Neural cell (in vitro differentiated cells): ENCODE data around the gene BRMS1.

Experiments used
- EP300 ChIP-seq: fragments of 450-650 bp; conservative IDR thresholded peaks from 2 replicates; pipeline ENCODE4 v1.6.1; 2014; ENCODE audit warnings: antibody characterized with exemption, mild to moderate bottlenecking, moderate library complexity; ENCODE audit not compliant: poor library complexity, severe bottlenecking
- EZH2 ChIP-seq: fragments of 200-600, 300-800 bp; shearing (Covaris generic), sonication (generic); IDR thresholded peaks from 2 replicates; pipeline ENCODE4 v1.6.1; 2014; ENCODE audit warnings: antibody characterized with exemption, low read length, borderline replicate concordance, mild to moderate bottlenecking; ENCODE audit not compliant: insufficient read depth, poor library complexity, severe bottlenecking
- MXI1 ChIP-seq: fragments of 450-650 bp; conservative IDR thresholded peaks from 2 replicates; pipeline ENCODE4 v1.6.1; 2014; ENCODE audit warnings: antibody characterized with exemption, mild to moderate bottlenecking; ENCODE audit not compliant: poor library complexity, severe bottlenecking
- POLR2AphosphoS5 ChIP-seq: IDR thresholded peaks from 2 replicates; pipeline ENCODE4 v1.6.1; 2012
- RAD21 ChIP-seq: fragments of 450-650 bp; conservative IDR thresholded peaks from 2 replicates; pipeline ENCODE4 v1.6.1; 2014; ENCODE audit warnings: antibody characterized with exemption, mild to moderate bottlenecking, moderate library complexity
- REST ChIP-seq: IDR thresholded peaks from 2 replicates; pipeline ENCODE4 v1.6.1; 2012; ENCODE audit warnings: borderline replicate concordance
- SMC3 ChIP-seq: fragments of 450-650 bp; conservative IDR thresholded peaks from 2 replicates; pipeline ENCODE4 v1.6.1; 2014; ENCODE audit warnings: antibody characterized with exemption, mild to moderate bottlenecking, moderate library complexity; ENCODE audit not compliant: poor library complexity
- TAF1 ChIP-seq: IDR thresholded peaks from 2 replicates; pipeline ENCODE4 v1.6.1; 2012; ENCODE audit warnings: low read depth
- TF ChIP-seq, protein P1 (sequence below): fragments of 450-650 bp; IDR thresholded peaks from 2 replicates; pipeline ENCODE4 v1.5.1; 2014; ENCODE audit warnings: antibody characterized with exemption, mild to moderate bottlenecking, moderate library complexity; ENCODE audit not compliant: poor library complexity, severe bottlenecking

DNA sequence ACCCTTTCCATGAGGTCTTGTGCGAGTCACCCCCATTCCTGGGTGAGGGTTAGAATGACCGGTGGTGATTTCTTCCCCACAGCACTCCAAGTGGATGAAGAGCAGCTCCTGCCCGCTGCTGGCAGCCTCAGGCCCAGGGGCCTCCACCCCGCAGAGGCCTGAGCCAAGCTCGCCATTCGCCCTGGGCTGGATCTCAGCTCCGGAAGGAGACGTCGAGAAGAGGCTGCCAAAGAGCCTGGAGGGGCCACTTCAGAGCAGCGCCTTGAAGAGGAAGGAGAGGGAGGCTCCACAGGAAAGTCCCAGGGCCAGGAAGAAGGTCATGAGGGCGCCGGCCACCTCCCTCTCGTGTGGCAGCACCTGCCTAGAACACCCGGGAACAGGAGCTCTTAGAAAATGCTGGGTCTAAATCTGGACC lies 18.3 kb upstream of the BRMS1 start:
- TF ChIP-seq, protein P1, sequence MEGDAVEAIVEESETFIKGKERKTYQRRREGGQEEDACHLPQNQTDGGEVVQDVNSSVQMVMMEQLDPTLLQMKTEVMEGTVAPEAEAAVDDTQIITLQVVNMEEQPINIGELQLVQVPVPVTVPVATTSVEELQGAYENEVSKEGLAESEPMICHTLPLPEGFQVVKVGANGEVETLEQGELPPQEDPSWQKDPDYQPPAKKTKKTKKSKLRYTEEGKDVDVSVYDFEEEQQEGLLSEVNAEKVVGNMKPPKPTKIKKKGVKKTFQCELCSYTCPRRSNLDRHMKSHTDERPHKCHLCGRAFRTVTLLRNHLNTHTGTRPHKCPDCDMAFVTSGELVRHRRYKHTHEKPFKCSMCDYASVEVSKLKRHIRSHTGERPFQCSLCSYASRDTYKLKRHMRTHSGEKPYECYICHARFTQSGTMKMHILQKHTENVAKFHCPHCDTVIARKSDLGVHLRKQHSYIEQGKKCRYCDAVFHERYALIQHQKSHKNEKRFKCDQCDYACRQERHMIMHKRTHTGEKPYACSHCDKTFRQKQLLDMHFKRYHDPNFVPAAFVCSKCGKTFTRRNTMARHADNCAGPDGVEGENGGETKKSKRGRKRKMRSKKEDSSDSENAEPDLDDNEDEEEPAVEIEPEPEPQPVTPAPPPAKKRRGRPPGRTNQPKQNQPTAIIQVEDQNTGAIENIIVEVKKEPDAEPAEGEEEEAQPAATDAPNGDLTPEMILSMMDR: no peak
- no peak for TF ChIP-seq EZH2
- no peak for TF ChIP-seq RAD21
- TF ChIP-seq REST: no peak
- no peak for TF ChIP-seq MXI1
- no peak for TF ChIP-seq EP300
- no peak for TF ChIP-seq POLR2AphosphoS5
- no peak for TF ChIP-seq TAF1
- TF ChIP-seq SMC3: no peak
